Measurements from ENCODE around the gene ERGIC3. TPM values are rescaled to one million over a fixed set of nuclear protein-coding genes. Genes with fewer than 3 reads are reported as not detected.
A peak's percentile ranks its signal among the peaks of the same experiment; 100 is the strongest.

The ERGIC3 gene
- total and polyA plus RNA-seq, 2 of the 4 experiments (the other 2 are of a cell fraction), result 434 to 438 TPM

GRCh38 chr20:35517125-35517524 is 24.8 kb upstream of the ERGIC3 start:
- Histone ChIP-seq H4K8ac (ENCODE audit: low read depth in 2 of 2, low read length in 2 of 2) (no peak overlapping the region), H2AK5ac (ENCODE audit: low read depth, low read length) (peak overlapping the region; percentile 21; the same call in 1 of the 2 replicates), H2AK9ac (replicated peaks; ENCODE audit: low read depth, low read length, poor library complexity) (peak overlapping the region; percentile 79), H2BK15ac (ENCODE audit: low read depth, low read length) (no peak overlapping the region), H4K5ac (ENCODE audit: low read depth, low read length) (no peak overlapping the region), H3K27me3 (ENCODE audit: control insufficient read depth, insufficient read depth, low read length) (no peaks in the 10 kb centered on the region), H4K91ac (ENCODE audit: insufficient read depth, low read depth, low read length) (no peak overlapping the region), H3K4ac (ENCODE audit: low read depth, low read length) (no peak overlapping the region), H3K9ac (ENCODE audit: low read depth, low read length) (no peak overlapping the region), H2BK120ac (ENCODE audit: low read depth, low read length) (no peak overlapping the region), H2BK20ac (ENCODE audit: low read depth, low read length) (no peak overlapping the region), H3K23ac (ENCODE audit: low read depth, low read length) (no peak overlapping the region), H2BK5ac (ENCODE audit: low read depth, low read length, poor library complexity, severe bottlenecking) (no peak overlapping the region), H3K18ac (ENCODE audit: low read depth, low read length) (no peak overlapping the region), H3K9me1 (ENCODE audit: insufficient read depth, low read length) (peaks cover 15% of the 10 kb centered on the region), H3K14ac (replicated peaks; ENCODE audit: low read depth, low read length) (no peak overlapping the region), H3K56ac (ENCODE audit: extremely low read depth, insufficient read depth, low read length) (no peak overlapping the region), H3K4me3 (ENCODE audit: insufficient read depth, low read depth, low read length) (no peak overlapping the region), H2AFZ (replicated peaks; ENCODE audit: low read length, poor library complexity) (peak overlapping the region; percentile 9), H3K79me1 (ENCODE audit: low read depth in 1 of 2, low read length in 2 of 2) (peaks cover 0 to 9% of the 10 kb centered on the region in 2 experiments; a peak in 1 of 4 replicates), H3K9me3 (ENCODE audit: control insufficient read depth, insufficient read depth, low read length) (no peaks in the 10 kb centered on the region), H3K4me1 (ENCODE audit: control insufficient read depth, insufficient read depth, low read length) (peaks cover 11% of the 10 kb centered on the region), H3K27ac (ENCODE audit: insufficient read depth, low read length) (no peak overlapping the region), H3K36me3 (ENCODE audit: control insufficient read depth, insufficient read depth, low read length) (peaks cover 13% of the 10 kb centered on the region), H4K20me1 (ENCODE audit: insufficient read depth, low read length) (peaks cover 17% of the 10 kb centered on the region; the same call in 1 of the 2 replicates), H3K4me2 (ENCODE audit: low read depth, low read length) (no peak overlapping the region)
- TF ChIP-seq SMC3 (IDR thresholded peaks at IDR 0.05; ENCODE audit: low read depth, low read length) (no peak), ELK1 (IDR thresholded peaks at IDR 0.05; ENCODE audit: borderline replicate concordance, low read depth, low read length) (no peak), POLR2A (IDR thresholded peaks at IDR 0.05; ENCODE audit: low read depth, low read length) (no peak), CTCF (conservative IDR thresholded peaks at IDR 0.05; ENCODE audit: low read depth, low read length) (no peak), MAZ (IDR thresholded peaks at IDR 0.05; ENCODE audit: borderline replicate concordance, low read depth, low read length) (no peak), FOS (IDR thresholded peaks at IDR 0.05; ENCODE audit: low read depth, low read length) (no peak)
- CTCF ChIA-PET, result no interaction called here
- ATAC-seq (ENCODE audit: low read depth), result no peak
- no TSS peak for BruUV-seq (replicated peaks)
- intact Hi-C loops (cut with micrococcal nuclease), result loop anchor here (10.0 kb wide), 1 partner anchor 98 kb away; the partner anchor contains the start of gene SPAG4
- in situ Hi-C loops (cut with MboI; ENCODE audit: low sequenced_read_pairs), result loop anchor here (25.0 kb wide), 1 partner anchor 395 kb away; no protein-coding TSS in a partner anchor
- DNase-seq, result no peak
- dilution Hi-C loops (cut with HindIII; ENCODE audit: low sequenced_read_pairs, unreplicated experiment), result no loop called here
- WGBS, 2 experiments (ENCODE audit: extremely low coverage in 2 of 2, insufficient read length in 1 of 2), result no CpG with 5 or more reads among the region's 1 CpG
- POLR2A ChIA-PET (ENCODE audit: unreplicated experiment), result no interaction called here

Data from IMR-90 (cell line).